T-helper 2 cell (primary cell): ENCODE measurements around the gene MAPK8IP1.
"Not testable (repeated sequence)": the region's sequence is repeated elsewhere in the genome, so short reads cannot be mapped to it uniquely, and the experiment has no call there.

Experiments used
- DNase-seq, 5 experiments: peaks; one replicate each; pipeline versions ENCODE4 v3.0.0 to v3.0.0-alpha.2; 2012 to 2022
- total RNA-seq, 2 donors: gene quantifications; one replicate each; lab custom pipeline; 2026; lab: John Stamatoyannopoulos, UW

MAPK8IP1 gene
- 13.4 to 19.3 reads per million in 2 donors for total RNA-seq

GRCh38 chr11:45885274-45885920 is at the start of gene MAPK8IP1:
TSS of gene MAPK8IP1 (plus strand) at chr11:45885651. CDS start at chr11:45885821, 170 bp downstream.
- DNase-seq = peak; percentile 30 to 58 (median 33)

- no peak for DNase-seq
Measured at GRCh38 chr11:45839204-45839603, 46.2 kb upstream of the MAPK8IP1 start.

- DNase-seq = not testable (repeated sequence)
Measured at GRCh38 chr11:45840251-45840650, 45.2 kb upstream of the MAPK8IP1 start.

GRCh38 chr11:45843158-45843924 is 42.1 kb upstream of the MAPK8IP1 start:
- peak; percentile 76 to 88 (median 87) for DNase-seq

GRCh38 chr11:45844822-45845578 is 40.5 kb upstream of the MAPK8IP1 start:
- DNase-seq = no peak

- no peak for DNase-seq
Measured at GRCh38 chr11:45846174-45846675, 39.2 kb upstream of the MAPK8IP1 start.

- DNase-seq = peak; percentile 96 to 100 (median 97)
Measured at GRCh38 chr11:45846974-45847910, 38.2 kb upstream of the MAPK8IP1 start, which contains the start of gene CRY2. TSS of gene CRY2 (plus strand) at chr11:45847475. CDS start at chr11:45847491, 16 bp downstream.

GRCh38 chr11:45847911-45848316 is 37.5 kb upstream of the MAPK8IP1 start:
- DNase-seq = peak in 4 of 5 experiments; percentile 8 to 81 (median 31)

GRCh38 chr11:45848654-45849081 is 36.8 kb upstream of the MAPK8IP1 start:
- no peak for DNase-seq

- DNase-seq = no peak
Measured at GRCh38 chr11:45850446-45850845, 35.0 kb upstream of the MAPK8IP1 start.

- DNase-seq = no peak
Measured at GRCh38 chr11:45851228-45851627, 34.2 kb upstream of the MAPK8IP1 start.

GRCh38 chr11:45852018-45852711 is 33.3 kb upstream of the MAPK8IP1 start:
- no peak for DNase-seq

GRCh38 chr11:45852712-45853101 is 32.7 kb upstream of the MAPK8IP1 start:
- DNase-seq = no peak

GRCh38 chr11:45853332-45854219 is 31.9 kb upstream of the MAPK8IP1 start:
- no peak for DNase-seq

GRCh38 chr11:45855308-45855707 is 30.1 kb upstream of the MAPK8IP1 start:
- DNase-seq = no peak

GRCh38 chr11:45856044-45856468 is 29.4 kb upstream of the MAPK8IP1 start:
- DNase-seq = no peak

- DNase-seq = no peak
Measured at GRCh38 chr11:45857961-45858474, 27.4 kb upstream of the MAPK8IP1 start.

GRCh38 chr11:45858751-45859398 is 26.6 kb upstream of the MAPK8IP1 start:
- DNase-seq = no peak

GRCh38 chr11:45859661-45860140 is 25.8 kb upstream of the MAPK8IP1 start:
- DNase-seq = no peak
